ENCODE results near the gene LYST. TPM values are rescaled to one million over a fixed set of nuclear protein-coding genes. Genes with fewer than 3 reads are reported as not detected.

The LYST gene
- total and polyA plus RNA-seq, 4 donors, result 4.1 to 63.3 (median 26.8) TPM

DNA sequence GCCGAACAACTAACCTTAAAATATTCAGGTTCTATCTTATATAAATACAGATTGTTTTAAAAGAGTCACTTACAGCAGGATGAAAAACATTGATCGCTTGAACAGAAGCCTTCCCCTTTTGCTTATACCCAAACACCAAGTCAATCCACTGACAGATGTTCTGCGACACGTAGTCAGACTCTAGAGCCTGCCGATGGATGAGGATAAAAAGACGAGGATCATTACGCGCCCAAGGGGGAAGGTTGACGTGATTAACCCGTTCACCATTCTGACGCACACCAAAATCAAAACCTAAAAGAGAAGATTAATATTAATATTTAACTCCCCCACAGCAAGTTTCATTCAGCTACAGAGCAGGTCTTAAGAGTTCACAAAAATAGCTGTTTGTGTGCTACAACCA, 157.7 kb downstream of the LYST start:
- Histone ChIP-seq H3K36me3 (ENCODE audit: control insufficient read depth in 1 of 2, insufficient read depth in 2 of 2, low read length in 1 of 2) (peaks cover 4 to 7% of the 10 kb centered on the region in 2 donors), H3K9me3 (ENCODE audit: control insufficient read depth, low read length) (peaks cover 1% of the 10 kb centered on the region), H3K27me3 (ENCODE audit: control insufficient read depth in 1 of 2, insufficient read depth in 2 of 2, low read length in 1 of 2) (no peaks in the 10 kb centered on the region), H3K27ac (ENCODE audit: low read depth in 1 of 2, low read length in 2 of 2) (no peak overlapping the region), H3K4me3 (ENCODE audit: low read length in 2 of 2) (no peak overlapping the region), H3K4me1 (ENCODE audit: control insufficient read depth in 1 of 2, insufficient read depth in 2 of 2, low read length in 2 of 2) (no peaks in the 10 kb centered on the region)
- no peak for DNase-seq
- WGBS, 2 donors, result 85 to 88% methylated on average over 11 of the region's 11 CpGs
- ATAC-seq (ENCODE audit: low FRiP score), result no peak
- intact Hi-C loops (cut with DNase I), result no loop called here

DNA sequence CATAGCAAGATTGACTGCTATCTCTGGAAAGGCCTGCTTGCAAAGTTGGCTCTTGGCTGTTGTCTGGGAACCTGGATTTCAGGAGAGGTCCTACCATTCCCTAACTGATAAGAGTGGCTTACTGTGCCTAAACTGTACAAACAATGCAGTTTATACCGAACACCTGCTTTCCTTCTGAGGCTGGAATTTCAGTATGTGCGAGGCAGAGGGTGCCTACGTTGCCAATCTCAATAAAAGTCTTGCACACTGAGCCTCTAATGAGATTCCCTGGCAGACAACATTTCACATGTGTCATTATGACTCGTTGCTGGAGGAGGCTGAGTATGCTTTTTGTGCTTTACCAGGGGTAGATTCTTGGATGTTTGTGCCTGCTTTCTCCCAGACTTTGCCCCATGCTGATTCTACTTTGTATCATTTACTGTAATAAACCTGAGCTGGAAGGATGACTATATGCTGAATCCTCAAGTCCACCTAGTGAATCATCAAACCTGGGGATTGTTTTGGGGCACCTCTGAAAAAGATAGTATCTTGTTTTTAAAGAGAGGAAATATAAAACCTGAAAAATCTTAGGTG, 158.2 kb downstream of the LYST start:
- H3K36me3 ChIP-seq (ENCODE audit: control insufficient read depth in 1 of 2, insufficient read depth in 2 of 2, low read length in 1 of 2), result peaks cover 4 to 7% of the 10 kb centered on the region in 2 donors

GRCh38 chr1:235703506-235703905, 163.2 kb downstream of the LYST start:
- Histone ChIP-seq H3K27ac (ENCODE audit: low read depth in 1 of 2, low read length in 2 of 2) (no peak overlapping the region), H3K4me1 (ENCODE audit: control insufficient read depth in 1 of 2, insufficient read depth in 2 of 2, low read length in 2 of 2) (no peaks in the 10 kb centered on the region), H3K9me3 (ENCODE audit: control insufficient read depth, low read length) (no peaks in the 10 kb centered on the region), H3K36me3 (ENCODE audit: control insufficient read depth in 1 of 2, insufficient read depth in 2 of 2, low read length in 1 of 2) (peaks cover 3 to 9% of the 10 kb centered on the region in 2 donors), H3K27me3 (ENCODE audit: control insufficient read depth in 1 of 2, insufficient read depth in 2 of 2, low read length in 1 of 2) (no peaks in the 10 kb centered on the region), H3K4me3 (ENCODE audit: low read length in 2 of 2) (no peak overlapping the region)
- ATAC-seq (ENCODE audit: low FRiP score) (no peak), DNase-seq (no peak)
- intact Hi-C loops (cut with DNase I), result no loop called here
- WGBS, 2 donors, result 53 to 60% methylated on average over 2 of the region's 2 CpGs

More for the DNA sequence above, 158.2 kb downstream of the LYST start:
- Histone ChIP-seq H3K27ac (ENCODE audit: low read depth in 1 of 2, low read length in 2 of 2) (no peak overlapping the region), H3K4me1 (ENCODE audit: control insufficient read depth in 1 of 2, insufficient read depth in 2 of 2, low read length in 2 of 2) (no peaks in the 10 kb centered on the region), H3K27me3 (ENCODE audit: control insufficient read depth in 1 of 2, insufficient read depth in 2 of 2, low read length in 1 of 2) (no peaks in the 10 kb centered on the region), H3K4me3 (ENCODE audit: low read length in 2 of 2) (no peak overlapping the region), H3K9me3 (ENCODE audit: control insufficient read depth, low read length) (peaks cover 1% of the 10 kb centered on the region)
- intact Hi-C loops (cut with DNase I), result no loop called here
- ATAC-seq (ENCODE audit: low FRiP score) (no peak), DNase-seq (no peak)
- 51 to 66% methylated on average over 4 of the region's 4 CpGs for WGBS, 2 donors

DNA sequence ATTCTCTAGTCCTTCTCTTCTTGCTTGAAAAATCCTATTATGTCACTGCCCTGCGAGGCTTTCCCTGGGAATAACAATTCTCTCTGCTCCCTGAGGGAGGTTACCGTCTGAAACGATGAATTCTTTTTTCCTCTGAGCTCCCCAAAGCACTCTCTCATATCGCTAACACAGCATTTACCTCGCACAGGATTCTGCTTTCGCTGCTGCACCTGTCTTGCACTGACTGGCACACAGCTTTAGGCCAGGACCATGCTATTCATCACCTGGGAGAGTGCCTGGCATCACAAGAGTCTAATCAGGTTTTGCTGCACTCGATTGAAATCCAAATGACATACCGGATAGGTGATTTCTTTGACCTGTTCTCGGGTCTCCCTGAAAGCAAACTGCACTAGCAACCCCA, 164.3 kb downstream of the LYST start:
- DNase-seq, result no peak
- no peaks in the 10 kb centered on the region for H3K27me3 ChIP-seq (ENCODE audit: control insufficient read depth in 1 of 2, insufficient read depth in 2 of 2, low read length in 1 of 2)

DNA sequence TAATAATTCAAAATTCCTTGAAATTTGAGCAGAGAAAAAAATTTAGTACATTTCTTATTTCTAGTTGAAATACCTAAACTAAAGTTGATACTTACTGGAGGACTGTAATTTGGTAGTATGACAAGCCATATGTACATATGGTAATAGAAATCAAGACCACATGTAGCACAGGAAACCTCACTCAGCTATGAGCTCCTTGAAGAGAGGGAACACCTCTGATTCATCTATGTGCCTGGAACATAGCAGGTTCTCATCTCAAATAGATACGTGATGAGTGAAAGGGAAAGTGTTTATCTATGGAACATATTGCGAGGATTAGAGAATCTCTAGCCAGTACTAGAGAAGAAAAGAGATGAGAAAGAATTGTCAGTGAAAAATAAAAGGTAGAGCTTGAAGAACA, 169.2 kb downstream of the LYST start:
- 98 to 99% methylated on average over 2 of the region's 2 CpGs for WGBS, 2 donors
- Histone ChIP-seq H3K9me3 (ENCODE audit: control insufficient read depth, low read length) (no peaks in the 10 kb centered on the region), H3K27me3 (ENCODE audit: control insufficient read depth in 1 of 2, insufficient read depth in 2 of 2, low read length in 1 of 2) (no peaks in the 10 kb centered on the region), H3K36me3 (ENCODE audit: control insufficient read depth in 1 of 2, insufficient read depth in 2 of 2, low read length in 1 of 2) (peaks cover 3 to 7% of the 10 kb centered on the region in 2 donors), H3K4me3 (ENCODE audit: low read length in 2 of 2) (no peak overlapping the region), H3K4me1 (ENCODE audit: control insufficient read depth in 1 of 2, insufficient read depth in 2 of 2, low read length in 2 of 2) (no peaks in the 10 kb centered on the region), H3K27ac (ENCODE audit: low read depth in 1 of 2, low read length in 2 of 2) (no peak overlapping the region)
- DNase-seq, result no peak
- intact Hi-C loops (cut with DNase I), result no loop called here
- no peak for ATAC-seq (ENCODE audit: low FRiP score)

More for the DNA sequence above, 164.3 kb downstream of the LYST start:
- Histone ChIP-seq H3K4me3 (ENCODE audit: low read length in 2 of 2) (no peak overlapping the region), H3K27ac (ENCODE audit: low read depth in 1 of 2, low read length in 2 of 2) (no peak overlapping the region), H3K4me1 (ENCODE audit: control insufficient read depth in 1 of 2, insufficient read depth in 2 of 2, low read length in 2 of 2) (no peaks in the 10 kb centered on the region), H3K36me3 (ENCODE audit: control insufficient read depth in 1 of 2, insufficient read depth in 2 of 2, low read length in 1 of 2) (peaks cover 0 to 6% of the 10 kb centered on the region in 2 donors), H3K9me3 (ENCODE audit: control insufficient read depth, low read length) (no peaks in the 10 kb centered on the region)
- WGBS, 2 donors, result 74 to 79% methylated on average over 9 of the region's 9 CpGs
- intact Hi-C loops (cut with DNase I), result no loop called here
- ATAC-seq (ENCODE audit: low FRiP score), result no peak

GRCh38 chr1:235689356-235689755, 177.3 kb downstream of the LYST start:
- H3K4me3 ChIP-seq (ENCODE audit: low read length in 2 of 2), result no peak overlapping the region
- H3K9me3 ChIP-seq (ENCODE audit: control insufficient read depth, low read length), result no peaks in the 10 kb centered on the region
- ATAC-seq (ENCODE audit: low FRiP score) (no peak), DNase-seq (no peak)
- H3K27me3 ChIP-seq (ENCODE audit: control insufficient read depth in 1 of 2, insufficient read depth in 2 of 2, low read length in 1 of 2), result no peaks in the 10 kb centered on the region
- WGBS, 2 donors, result 95 to 96% methylated on average over 4 of the region's 4 CpGs
- peaks cover 0 to 8% of the 10 kb centered on the region in 2 donors for H3K36me3 ChIP-seq (ENCODE audit: control insufficient read depth in 1 of 2, insufficient read depth in 2 of 2, low read length in 1 of 2)
- no peaks in the 10 kb centered on the region for H3K4me1 ChIP-seq (ENCODE audit: control insufficient read depth in 1 of 2, insufficient read depth in 2 of 2, low read length in 2 of 2)
- H3K27ac ChIP-seq (ENCODE audit: low read depth in 1 of 2, low read length in 2 of 2), result no peak overlapping the region
- intact Hi-C loops (cut with DNase I), result no loop called here

DNA sequence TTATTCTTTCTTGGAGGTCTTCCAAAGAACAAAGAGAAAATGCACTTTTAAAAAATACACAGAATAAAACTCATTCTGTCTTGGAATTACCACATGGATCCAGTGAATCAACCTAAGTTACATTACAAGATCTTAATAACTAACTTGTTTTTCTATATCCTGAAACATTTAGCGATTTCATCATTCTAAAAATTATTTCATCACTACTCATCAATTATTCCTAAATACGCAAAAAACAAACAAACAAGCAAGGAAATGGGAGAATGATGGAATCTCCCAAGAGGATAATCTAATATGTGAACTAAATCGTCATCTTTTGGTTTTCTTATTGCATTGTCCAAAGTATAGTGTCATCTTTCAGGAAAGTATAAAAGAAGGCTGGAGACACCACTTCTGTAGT, 178.6 kb downstream of the LYST start:
- 92 to 94% methylated on average over 3 of the region's 3 CpGs for WGBS, 2 donors
- peaks cover 3 to 6% of the 10 kb centered on the region in 2 donors for H3K36me3 ChIP-seq (ENCODE audit: control insufficient read depth in 1 of 2, insufficient read depth in 2 of 2, low read length in 1 of 2)

DNA sequence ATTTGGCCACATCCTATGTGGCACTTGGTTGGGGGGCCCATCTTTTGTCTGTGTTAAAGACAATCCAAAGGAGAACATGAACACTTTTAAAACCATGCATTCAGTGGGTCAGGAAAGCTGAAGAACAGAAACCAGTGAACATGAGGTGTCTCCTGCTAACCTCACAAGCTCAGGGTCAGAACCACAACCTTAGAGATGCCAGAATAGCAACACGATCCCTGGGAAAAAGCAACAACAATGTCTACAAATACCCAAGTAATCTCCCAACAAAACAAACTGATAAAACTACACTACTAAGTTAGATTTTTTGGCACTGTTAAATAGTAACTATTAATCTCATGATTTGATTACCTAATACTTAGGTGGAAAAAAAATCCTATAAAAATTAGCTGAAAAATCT, 183.1 kb downstream of the LYST start:
- Histone ChIP-seq H3K4me1 (ENCODE audit: control insufficient read depth in 1 of 2, insufficient read depth in 2 of 2, low read length in 2 of 2) (no peaks in the 10 kb centered on the region), H3K4me3 (ENCODE audit: low read length in 2 of 2) (no peak overlapping the region), H3K27me3 (ENCODE audit: control insufficient read depth in 1 of 2, insufficient read depth in 2 of 2, low read length in 1 of 2) (no peaks in the 10 kb centered on the region), H3K36me3 (ENCODE audit: control insufficient read depth in 1 of 2, insufficient read depth in 2 of 2, low read length in 1 of 2) (peaks cover 3 to 10% of the 10 kb centered on the region in 2 donors), H3K27ac (ENCODE audit: low read depth in 1 of 2, low read length in 2 of 2) (no peak overlapping the region), H3K9me3 (ENCODE audit: control insufficient read depth, low read length) (no peaks in the 10 kb centered on the region)
- WGBS, 2 donors, result 18 to 49% methylated on average over 1 of the region's 1 CpG
- intact Hi-C loops (cut with DNase I), result no loop called here
- DNase-seq (no peak), ATAC-seq (ENCODE audit: low FRiP score) (no peak)

More for the DNA sequence above, 178.6 kb downstream of the LYST start:
- H3K4me1 ChIP-seq (ENCODE audit: control insufficient read depth in 1 of 2, insufficient read depth in 2 of 2, low read length in 2 of 2), result no peaks in the 10 kb centered on the region
- no peak overlapping the region for H3K4me3 ChIP-seq (ENCODE audit: low read length in 2 of 2)
- no peak overlapping the region for H3K27ac ChIP-seq (ENCODE audit: low read depth in 1 of 2, low read length in 2 of 2)
- ATAC-seq (ENCODE audit: low FRiP score) (no peak), DNase-seq (no peak)
- intact Hi-C loops (cut with DNase I), result no loop called here
- no peaks in the 10 kb centered on the region for H3K27me3 ChIP-seq (ENCODE audit: control insufficient read depth in 1 of 2, insufficient read depth in 2 of 2, low read length in 1 of 2)
- no peaks in the 10 kb centered on the region for H3K9me3 ChIP-seq (ENCODE audit: control insufficient read depth, low read length)

GRCh38 chr1:235682216-235682615, 184.5 kb downstream of the LYST start:
- H3K27me3 ChIP-seq (ENCODE audit: control insufficient read depth in 1 of 2, insufficient read depth in 2 of 2, low read length in 1 of 2), result no peaks in the 10 kb centered on the region
- H3K27ac ChIP-seq (ENCODE audit: low read depth in 1 of 2, low read length in 2 of 2), result no peak overlapping the region
- DNase-seq (no peak), ATAC-seq (ENCODE audit: low FRiP score) (no peak)
- H3K4me3 ChIP-seq (ENCODE audit: low read length in 2 of 2), result no peak overlapping the region
- intact Hi-C loops (cut with DNase I), result no loop called here
- WGBS, 2 donors, result 98% methylated on average over 3 of the region's 3 CpGs
- peaks cover 3 to 7% of the 10 kb centered on the region in 2 donors for H3K36me3 ChIP-seq (ENCODE audit: control insufficient read depth in 1 of 2, insufficient read depth in 2 of 2, low read length in 1 of 2)
- no peaks in the 10 kb centered on the region for H3K4me1 ChIP-seq (ENCODE audit: control insufficient read depth in 1 of 2, insufficient read depth in 2 of 2, low read length in 2 of 2)
- H3K9me3 ChIP-seq (ENCODE audit: control insufficient read depth, low read length), result no peaks in the 10 kb centered on the region
